HG03066 (cell line): Measurements from ENCODE around the gene OXSM.

Source experiments
- ATAC-seq: cut with Tn5 transposase; IDR thresholded peaks from one replicate; pipeline ENCODE4 v1.9.1; 2021; ENCODE audit warnings: low read depth; ENCODE audit not compliant: unreplicated experiment

Gene OXSM

GRCh38 chr3:25789596-25790556 lies at the start of gene OXSM:
Gene OXSM, plus strand, starts transcription at chr3:25790090. Its CDS starts 931 bp downstream, at chr3:25791021.
- ATAC-seq = peak; percentile 89

GRCh38 chr3:25744470-25744869 lies 45.4 kb upstream of the OXSM start:
- no peak for ATAC-seq

GRCh38 chr3:25747033-25747432 lies 42.9 kb upstream of the OXSM start:
- no peak for ATAC-seq

GRCh38 chr3:25748189-25748588 lies 41.7 kb upstream of the OXSM start:
- no peak for ATAC-seq

GRCh38 chr3:25749031-25749581 lies 40.8 kb upstream of the OXSM start:
- ATAC-seq = no peak

GRCh38 chr3:25751048-25751447 lies 38.8 kb upstream of the OXSM start:
- no peak for ATAC-seq

- ATAC-seq = no peak
These were observed 38.2 kb upstream of the OXSM start for GRCh38 chr3:25751725-25752124.

- ATAC-seq = peak; percentile 94
These were observed 21.0 kb upstream of the OXSM start for GRCh38 chr3:25768851-25769250.

- peak; percentile 50 for ATAC-seq
These were observed 14.0 kb upstream of the OXSM start for GRCh38 chr3:25775936-25776335.

GRCh38 chr3:25780618-25781017 lies 9.3 kb upstream of the OXSM start:
- ATAC-seq = no peak

GRCh38 chr3:25781145-25781757 lies 8.6 kb upstream of the OXSM start:
- no peak for ATAC-seq

GRCh38 chr3:25781758-25782594 lies 7.9 kb upstream of the OXSM start:
- peak; percentile 47 for ATAC-seq

GRCh38 chr3:25782636-25782937 lies 7.3 kb upstream of the OXSM start:
- ATAC-seq = no peak

- ATAC-seq = peak; percentile 70
These were observed 6.8 kb upstream of the OXSM start, which contains the start of gene NGLY1 for GRCh38 chr3:25782938-25783660. Gene NGLY1, minus strand, starts transcription at chr3:25783443. Its CDS starts 53 bp downstream, at chr3:25783390.

GRCh38 chr3:25783661-25784512 lies 6.0 kb upstream of the OXSM start:
- peak; percentile 21 for ATAC-seq

- no peak for ATAC-seq
These were observed 4.9 kb upstream of the OXSM start for GRCh38 chr3:25784971-25785370.

- no peak for ATAC-seq
These were observed 4.1 kb upstream of the OXSM start for GRCh38 chr3:25785826-25786225.

GRCh38 chr3:25787689-25788088 lies 2.2 kb upstream of the OXSM start:
- no peak for ATAC-seq

- no peak for ATAC-seq
These were observed 688 bp upstream of the OXSM start for GRCh38 chr3:25789209-25789595.
